NCI-H1105 treated with DMSO at 0.1 percent for 48 hours (cell line): Measurements from ENCODE around the gene PTGDR2.

ENCODE experiments used
- DNase-seq: peaks from one replicate; lab custom pipeline; 2025; lab: John Stamatoyannopoulos, UW

The PTGDR2 gene

DNA sequence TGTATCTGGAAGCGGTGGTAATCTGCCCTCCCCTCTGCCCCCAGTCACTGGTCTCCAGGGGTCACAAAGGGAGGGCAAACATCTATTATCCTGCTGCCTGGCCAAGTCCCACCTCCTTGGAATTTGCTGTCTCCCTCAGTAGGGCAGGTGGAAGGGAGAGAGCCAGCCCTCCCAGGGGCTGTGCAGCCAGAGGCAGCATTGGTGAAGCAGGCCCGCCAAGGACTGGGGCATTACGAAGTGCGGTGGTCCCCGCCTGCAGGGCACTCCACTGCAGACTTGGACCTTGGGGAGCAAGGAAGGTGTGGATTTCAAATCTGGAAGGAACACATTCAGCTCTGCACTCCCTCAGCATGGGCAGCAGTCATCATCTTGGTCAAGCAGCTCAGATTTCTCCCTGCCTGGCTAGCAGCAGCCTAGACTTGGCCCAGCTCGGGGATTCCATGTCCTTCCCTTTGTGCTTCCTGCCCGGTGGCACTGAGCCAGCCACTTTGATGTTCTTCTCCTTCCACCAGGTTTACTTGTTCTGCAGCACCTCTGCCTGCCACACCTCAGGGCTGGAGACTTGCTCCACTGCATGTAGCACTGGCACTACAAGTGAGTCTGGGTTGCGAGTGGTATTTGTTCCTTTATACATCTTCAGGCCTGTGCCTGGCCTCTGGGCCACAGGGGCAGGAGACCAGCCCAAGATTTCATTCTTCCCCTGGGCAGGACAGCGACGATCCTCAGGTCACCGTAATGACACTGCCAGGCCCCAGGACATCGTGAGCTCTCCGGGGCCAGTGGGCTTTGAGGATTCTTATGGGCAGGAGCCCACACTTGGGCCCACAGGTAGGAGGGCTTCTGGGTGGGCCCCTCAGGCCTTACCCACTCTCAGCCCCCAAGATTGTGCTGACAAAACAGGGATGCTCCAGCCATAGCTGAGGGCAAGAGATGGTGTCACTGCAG lies 18.9 kb upstream of the PTGDR2 start:
- no peak for DNase-seq

DNA sequence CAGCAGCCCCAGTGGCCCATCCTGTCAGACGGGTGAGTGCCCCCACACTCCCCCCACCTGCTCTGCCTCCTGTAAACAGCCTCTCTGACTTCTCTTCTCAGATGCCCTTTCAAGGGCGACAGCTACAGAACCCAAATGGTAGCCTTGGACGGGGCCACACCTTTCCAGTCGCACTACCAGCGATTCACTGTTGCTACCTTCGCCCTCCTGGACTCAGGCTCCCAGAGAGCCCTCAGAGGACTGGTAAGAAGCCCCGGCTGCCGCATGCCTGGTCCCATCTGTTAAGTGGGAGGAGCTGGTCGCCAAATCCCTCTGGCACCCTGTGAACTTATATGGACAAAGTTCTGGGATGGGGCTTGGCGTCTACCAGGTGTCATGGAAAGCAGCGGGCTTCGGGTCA lies 17.8 kb upstream of the PTGDR2 start:
- no peak for DNase-seq

DNA sequence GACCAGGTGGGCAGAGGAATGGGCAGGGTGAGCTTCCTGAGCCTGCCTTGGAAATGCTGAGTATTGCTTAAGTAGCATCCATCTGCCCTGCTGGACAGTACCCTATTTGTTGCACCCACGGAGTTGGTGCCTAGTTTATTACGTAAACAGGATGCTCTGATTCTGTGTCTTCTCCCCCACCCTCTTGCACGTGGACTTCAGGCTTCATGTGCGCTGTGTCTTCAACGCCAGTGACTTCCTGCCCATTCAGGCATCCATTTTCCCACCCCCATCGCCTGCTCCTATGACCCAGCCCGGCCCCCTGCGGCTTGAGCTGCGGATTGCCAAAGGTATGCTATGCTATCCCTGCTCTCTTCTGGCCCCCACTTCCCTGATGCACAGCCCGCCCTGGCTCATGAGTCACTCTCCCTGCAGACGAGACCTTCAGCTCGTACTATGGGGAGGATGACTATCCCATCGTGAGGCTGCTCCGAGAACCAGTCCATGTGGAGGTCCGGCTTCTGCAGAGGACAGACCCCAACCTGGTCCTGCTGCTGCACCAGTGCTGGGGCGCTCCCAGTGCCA lies 17.3 kb upstream of the PTGDR2 start:
- DNase-seq, result no peak

DNA sequence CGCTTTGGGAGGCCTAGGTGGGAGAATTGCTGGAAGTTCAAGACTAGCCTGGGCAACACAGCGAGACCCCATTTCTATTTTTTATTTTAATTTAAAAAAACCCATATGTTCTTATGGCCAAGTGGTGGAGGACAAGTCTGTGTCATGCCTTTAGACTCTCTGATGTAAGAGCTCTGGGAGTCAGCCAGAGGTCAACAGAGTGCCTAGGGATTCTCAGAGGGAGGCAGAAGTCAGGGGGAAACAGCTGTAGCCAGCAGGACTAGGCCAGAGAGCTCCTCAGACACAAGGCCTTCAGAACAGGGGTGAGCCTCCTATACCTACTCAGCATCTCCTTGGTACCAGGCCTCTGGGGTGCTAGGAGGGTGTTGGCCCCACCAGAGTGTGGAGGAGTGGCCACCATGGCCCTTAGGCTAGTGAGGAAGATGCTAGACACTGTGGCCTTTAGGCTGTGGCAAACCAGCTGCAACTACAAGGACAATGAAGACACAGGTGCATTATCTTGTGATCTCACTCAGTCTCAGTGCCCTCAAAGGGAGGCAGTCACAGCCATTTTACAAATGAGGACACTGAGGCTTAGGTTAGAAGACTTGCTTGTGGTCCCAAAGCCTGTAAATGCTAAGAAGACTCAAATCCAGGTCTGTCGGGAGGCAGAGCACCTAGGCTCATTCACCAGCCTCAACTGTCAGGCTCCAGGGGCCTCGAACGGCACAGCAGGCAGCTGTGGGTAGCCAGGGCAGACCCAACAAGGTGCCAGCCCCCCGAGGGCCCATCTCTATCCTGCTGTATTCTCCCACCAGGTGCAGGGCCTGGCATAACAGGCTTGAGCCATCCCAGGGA lies 16.6 kb upstream of the PTGDR2 start:
- no peak for DNase-seq

DNA sequence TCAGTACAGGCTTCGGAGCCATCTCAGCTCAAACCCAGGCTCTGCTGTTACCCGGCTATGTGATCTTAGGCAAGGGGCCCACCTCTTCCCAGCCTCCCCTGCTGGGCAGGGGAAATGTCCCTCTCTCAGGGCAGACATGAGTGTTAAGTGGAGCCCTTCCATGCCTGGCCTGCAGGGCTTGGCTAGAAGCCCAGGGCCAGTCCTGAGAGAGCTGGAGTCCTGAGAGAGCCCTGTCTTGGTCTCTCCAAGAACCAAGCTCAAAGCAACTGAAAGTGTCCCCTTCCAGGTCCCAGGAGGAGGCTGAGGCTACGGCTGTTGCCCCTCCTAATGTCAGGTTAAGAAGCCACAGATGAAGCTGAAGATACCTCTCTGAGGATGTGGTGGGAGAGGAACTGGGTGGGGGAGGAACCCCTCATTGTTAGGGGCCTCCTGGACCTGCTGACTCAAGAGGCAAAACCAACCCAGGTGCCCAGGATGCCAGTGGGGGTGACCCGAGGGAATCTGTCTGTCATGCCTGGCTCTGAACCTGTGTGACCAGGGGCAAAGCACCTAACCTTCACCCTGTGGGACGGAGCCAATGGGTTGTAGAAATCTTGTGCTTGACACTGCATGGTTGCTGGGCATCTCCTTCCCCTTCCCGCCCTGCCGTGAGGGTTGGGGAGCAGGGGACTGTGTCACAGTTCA lies 15.8 kb upstream of the PTGDR2 start:
- no peak for DNase-seq

DNA sequence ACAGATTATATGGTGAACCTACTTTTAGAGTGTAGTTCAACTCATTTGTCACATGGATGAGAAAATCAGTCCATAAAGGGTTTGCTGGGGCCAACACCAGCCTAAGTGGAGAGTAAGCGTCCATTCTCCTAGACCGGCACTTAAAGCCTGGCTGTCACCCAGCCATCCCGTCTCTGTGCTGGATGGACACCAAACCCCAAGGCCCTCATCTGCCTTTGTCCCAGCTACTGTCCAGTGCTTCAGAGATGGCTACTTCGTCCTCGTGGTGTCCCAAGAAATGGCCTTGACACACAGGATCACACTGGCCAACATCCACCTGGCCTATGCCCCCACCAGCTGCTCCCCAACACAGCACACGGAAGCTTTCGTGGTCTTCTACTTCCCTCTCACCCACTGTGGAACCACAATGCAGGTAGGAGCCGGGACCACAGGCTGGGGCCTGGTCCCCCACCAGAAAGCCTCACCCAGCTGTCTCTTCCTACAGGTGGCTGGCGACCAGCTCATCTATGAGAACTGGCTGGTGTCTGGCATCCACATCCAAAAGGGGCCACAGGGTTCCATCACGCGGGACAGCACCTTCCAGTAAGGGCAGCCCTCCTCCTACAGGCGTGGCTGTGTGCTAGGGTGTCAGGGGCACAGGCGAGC lies 15.1 kb upstream of the PTGDR2 start:
- no peak for DNase-seq

DNA sequence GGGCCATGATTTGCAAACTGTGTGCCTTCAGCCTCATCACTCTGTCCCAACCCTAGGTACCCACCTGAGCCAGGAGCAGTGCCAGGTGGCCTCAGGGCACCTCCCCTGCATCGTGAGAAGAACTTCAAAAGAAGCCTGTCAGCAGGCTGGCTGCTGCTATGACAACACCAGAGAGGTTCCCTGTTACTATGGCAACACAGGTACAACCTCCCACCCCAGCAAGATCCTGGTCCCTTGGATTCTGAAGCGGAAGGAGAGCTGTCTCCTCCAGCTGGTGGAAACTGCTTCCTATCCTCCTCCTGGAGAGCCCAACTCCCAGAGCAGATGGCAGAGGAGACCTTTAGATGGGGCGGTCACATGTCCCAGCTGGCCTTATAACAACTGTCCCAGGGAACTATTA lies 14.5 kb upstream of the PTGDR2 start:
- peak; percentile 68 for DNase-seq

DNA sequence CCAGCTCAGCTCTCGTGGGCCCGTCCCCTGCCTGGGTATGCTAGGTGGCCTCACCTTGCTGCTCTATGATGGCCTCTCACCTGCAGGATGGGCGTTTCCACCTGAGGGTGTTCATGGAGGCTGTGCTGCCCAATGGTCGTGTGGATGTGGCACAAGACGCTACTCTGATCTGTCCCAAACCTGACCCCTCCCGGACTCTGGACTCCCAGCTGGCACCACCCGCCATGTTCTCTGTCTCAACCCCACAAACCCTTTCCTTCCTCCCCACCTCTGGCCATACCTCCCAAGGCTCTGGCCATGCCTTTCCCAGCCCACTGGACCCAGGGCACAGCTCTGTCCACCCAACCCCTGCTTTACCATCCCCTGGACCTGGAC lies 13.7 kb upstream of the PTGDR2 start:
- DNase-seq, result no peak

DNA sequence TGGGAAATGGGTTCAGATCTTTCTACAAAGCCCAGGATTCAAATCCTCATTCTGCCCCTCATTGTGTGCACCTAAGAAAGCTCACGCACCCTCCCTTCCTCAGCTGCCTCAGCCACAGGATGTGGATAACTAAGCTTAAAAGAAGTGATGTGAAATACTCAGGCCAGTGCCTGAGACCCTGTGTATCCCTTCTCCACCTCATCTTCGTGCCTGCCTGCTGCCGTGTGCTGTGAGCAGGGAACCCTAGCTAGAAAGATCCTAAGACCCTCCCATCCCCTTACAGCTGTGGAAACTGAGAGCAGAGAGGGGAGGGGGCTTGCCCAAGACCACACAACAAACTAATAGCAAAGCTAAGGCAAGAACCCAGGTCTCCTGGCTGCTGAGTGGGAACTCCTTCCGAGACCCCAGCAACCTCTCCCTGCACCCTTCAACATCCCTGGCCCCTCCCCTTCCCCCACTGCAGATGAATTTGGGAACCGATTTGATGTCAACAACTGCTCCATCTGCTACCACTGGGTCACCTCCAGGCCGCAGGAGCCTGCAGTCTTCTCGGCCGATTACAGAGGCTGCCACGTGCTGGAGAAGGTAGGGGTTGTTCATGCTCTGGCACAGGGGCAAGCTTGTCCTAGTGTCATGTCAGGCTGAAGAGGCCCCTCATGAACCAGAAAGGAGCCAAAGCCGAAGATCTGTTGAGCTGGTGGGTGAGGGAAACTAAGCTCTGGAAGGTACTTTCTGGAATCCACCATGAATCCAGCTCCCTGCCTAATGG lies 13.1 kb upstream of the PTGDR2 start:
- DNase-seq, result no peak

DNA sequence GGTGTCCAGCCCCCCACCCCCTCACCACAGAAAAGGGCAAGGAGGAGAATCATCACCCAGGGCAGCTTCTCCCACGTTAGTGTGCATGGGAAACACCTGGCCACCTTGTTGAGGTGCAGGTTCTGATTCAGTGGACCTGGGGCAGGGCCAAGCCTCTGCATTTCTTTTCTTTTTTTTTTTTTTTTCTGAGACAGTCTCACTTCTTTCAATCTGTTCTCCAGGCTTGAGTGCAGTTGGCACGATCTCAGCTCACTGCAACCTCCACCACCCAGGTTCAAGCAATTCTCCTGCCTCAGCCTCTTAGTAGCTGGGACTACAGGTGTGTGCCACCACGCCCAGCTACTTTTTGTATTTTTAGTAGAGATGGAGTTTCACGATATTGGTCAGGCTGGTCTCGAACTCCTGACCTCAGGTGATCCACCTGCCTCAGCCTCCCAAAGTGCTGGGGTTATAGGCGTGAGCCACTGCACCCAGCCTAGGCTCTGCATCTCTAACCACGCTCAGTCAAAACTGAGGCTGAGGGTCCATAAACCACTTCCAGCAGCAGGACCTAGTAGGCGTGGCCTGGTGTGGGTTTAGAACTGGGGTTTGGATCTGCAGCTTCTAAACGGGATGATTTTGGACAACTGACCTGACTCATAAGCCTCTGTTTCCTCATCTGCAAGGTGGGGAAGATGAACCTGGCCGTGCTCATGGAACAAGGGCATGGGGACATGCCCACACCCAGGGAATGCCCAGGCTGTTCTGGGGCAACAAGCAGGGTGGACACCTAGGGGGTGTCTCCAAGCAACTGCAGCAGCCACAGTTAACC lies 12.3 kb upstream of the PTGDR2 start:
- no peak for DNase-seq

DNA sequence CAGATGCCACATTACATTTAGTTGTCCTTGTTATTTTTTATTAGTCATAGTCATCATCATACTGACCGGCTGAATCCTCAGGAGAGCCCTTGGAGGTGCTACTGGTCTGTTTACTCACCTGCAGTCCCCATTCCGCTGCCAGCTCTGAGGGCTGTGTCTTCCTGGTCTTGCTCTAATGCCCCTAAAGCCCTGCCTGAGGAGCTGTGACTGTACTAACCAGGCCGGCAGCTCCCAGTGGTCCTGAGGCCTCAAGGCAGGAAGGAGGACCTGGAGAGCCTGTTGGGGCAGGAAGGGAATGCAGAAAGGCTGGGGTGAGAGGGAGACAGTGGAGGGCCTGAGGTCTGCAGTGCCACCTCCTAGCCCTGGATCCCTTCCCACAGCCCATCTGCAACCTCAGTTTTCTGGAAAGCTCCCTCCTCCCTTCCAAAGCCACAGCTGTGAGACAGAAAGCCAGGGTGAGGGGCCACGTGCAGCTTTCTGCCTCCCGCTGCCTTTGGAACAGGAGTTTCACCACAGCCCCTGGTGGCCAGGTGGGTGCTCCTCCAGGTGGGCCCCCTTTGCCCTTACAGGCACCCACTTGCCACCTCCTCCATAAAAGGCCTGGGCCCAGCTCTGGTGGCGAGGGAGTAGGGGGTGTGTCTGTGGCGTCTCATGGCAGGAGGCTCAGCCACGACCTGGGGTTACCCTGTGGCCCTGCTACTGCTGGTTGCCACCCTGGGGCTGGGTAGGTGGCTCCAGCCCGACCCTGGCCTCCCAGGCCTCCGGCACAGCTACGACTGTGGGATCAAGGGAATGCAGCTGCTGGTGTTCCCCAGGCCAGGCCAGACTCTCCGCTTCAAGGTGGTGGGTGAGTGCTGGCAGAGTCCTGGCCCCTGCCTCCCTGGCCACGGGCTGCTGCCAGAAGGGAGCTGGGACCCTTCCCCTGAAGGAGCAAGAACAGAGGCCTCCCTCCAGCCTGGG lies 11.4 kb upstream of the PTGDR2 start, which contains the start of gene ZP1:
Gene ZP1 (plus strand): TSS at position 632 of the 960 bp plus-strand sequence. CDS start 20 bp downstream, at position 652.
- DNase-seq, result peak; percentile 30

DNA sequence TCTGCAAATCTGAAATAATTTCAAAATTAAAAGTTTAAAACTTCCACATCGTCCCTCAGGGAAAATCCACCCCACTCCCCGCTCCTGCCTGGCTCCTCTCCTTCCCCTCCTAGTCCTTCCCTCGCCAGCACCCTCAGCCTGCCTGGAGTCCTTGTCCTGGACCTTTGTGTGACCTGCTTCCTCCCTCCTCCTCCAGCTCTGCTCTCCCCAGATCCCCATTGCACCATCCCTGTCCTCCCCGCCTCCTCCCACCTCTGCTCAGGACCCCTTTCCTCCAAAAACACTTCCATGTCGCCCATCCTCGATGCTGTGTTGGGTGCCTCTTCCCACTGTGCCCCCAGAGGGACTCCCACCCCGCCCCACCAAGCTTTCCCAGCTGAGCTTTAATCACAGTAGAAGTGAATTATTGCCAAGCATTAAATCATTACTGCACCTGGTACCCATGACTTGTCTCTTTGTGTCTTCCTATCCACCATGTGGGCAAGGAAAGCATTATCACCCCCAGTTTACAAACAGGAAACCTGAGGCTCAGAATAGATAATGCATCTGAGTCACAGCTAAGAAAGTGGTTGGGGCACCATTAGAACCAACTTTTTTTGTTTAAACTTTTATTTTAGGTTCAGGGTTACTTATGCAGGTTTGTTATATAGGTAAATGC lies 9.2 kb upstream of the PTGDR2 start:
- DNase-seq, result no peak

DNA sequence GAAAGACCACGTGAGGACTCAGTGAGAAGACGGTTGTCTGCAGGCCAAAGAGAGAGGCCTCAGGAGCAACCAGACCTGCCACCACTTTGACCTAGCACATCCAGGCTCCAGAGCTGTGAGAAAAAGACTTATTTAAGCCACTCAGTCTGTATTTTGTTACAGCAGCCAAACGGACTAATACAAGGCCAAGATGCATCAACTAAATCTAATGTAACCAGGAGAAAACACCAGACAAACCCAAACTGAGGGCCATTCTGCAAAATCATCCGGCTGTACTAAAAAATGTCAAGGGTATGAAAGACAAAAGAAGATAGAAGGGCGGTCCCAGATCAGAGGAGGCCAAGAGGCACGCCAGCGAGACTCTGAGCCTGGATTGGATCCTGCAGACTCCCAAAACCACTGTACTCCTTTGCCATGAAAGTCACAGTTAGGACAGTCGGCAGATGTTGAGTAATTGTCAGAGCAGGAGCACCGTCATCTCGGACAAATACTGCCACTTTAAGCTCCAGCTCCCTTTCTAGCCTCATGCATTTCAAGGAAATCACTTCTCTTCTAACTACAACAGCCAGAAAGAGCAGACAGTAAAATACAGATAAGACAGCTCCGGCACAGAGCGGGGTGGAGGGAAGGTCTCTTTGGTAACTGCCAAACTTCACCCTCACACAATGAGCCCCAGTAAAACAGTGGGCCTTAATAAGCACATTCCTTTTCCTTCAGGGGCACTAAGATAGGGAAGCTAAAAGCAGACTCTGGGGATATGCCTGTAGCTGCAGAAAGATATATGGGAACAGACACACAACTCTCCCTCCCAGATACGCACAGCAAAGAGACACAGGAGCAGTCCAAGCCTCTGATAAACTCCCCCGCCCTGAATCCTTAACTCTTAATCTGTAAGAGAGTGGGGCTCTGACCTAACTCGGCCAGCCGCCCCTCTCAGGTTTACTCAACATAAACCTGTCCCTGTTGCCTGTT lies 8.1 kb upstream of the PTGDR2 start:
- DNase-seq, result no peak

DNA sequence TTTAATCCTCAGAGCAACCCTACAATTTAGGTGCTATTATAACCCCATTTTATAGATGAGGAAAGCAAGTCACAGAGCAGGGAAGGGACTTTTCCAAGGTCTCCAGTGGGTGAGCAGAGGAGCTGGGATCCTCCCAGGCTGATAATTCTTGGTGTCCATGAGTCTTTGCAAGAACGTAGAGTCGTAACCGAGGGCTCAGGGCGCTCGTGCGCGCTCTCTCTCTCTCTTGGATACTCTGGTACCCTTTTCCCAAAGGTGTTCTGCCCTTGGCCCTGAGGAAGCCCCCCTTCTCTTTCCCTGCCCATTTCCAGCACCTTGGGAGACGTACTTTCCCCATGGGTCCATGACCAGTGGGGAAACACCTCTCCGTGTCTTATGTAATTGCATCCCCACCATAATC lies 6.4 kb upstream of the PTGDR2 start:
- DNase-seq, result no peak

DNA sequence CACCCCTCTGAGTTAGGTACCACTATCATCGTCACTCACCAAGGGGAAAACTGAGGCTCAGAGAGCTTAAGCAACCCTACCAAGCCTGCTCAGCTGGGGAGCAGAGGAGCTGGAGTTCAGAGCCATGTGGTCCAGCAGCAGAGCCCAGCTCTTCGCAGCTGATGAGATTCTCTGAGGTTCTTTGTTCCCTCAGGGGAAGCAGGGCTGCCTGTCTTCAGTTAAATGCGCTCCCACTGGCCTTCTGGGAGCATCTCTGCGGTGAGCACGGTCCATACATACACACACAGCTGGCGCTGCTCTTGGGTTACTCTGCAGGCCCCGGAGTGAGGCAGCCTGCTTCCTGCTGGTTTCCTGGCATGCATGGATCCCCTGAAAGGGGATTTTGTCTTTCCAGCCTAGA lies 5.2 kb upstream of the PTGDR2 start:
- no peak for DNase-seq

DNA sequence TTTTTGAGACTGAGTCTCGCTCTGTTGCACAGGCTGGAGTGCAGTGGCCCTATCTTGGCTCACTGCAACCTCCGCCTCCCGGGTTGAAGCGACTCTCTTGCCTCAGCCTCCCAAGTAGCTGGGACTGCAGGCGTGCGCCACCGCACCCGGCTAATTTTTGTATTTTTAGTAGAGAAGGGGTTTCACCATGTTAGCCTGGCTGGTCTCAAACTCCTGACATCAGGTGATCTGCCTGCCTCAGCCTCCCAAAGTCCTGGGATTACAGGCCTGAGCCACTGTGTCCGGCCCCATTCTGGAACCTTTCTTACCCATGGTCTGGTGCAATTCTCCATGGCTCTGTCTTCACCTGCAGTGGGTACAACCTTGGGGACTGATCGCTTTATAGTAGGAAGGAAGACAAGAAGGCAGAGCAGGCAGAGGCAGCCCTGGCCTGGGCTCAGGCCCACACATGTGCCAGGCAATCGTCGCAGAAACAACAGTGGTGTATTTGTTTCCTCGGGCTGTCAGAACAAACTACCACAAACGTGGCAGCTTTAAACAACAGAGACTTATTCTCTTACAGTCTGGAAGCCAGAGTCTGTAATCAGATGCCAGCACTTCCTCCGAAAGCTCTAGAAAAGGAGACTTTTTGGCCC lies 4.0 kb upstream of the PTGDR2 start:
- DNase-seq, result no peak
